Activated CD4-positive, alpha-beta T cell treated with anti-CD3 and anti-CD28 coated beads, Interleukin-2, Interleukin-4, amounts not matched to agents 100 ng/mL and 50 ng/mL, durations not matched to agents 16 hours and 8 hours (primary cell): ENCODE measurements around the gene SULT1C3.

ENCODE experiments used
- DNase-seq: peaks from one replicate; pipeline ENCODE4 v3.0.0-alpha.2; 2020; ENCODE audit warnings: low spot score

The SULT1C3 gene

GRCh38 chr2:108304975-108305374 is 65.2 kb downstream of the SULT1C3 start:
- DNase-seq = no peak

GRCh38 chr2:108305901-108306300 is 66.1 kb downstream of the SULT1C3 start:
- no peak for DNase-seq

- DNase-seq = no peak
Observed at GRCh38 chr2:108309903-108310302, 70.1 kb downstream of the SULT1C3 start.
